Osteoblast (primary cell): Measurements from ENCODE around the gene CLMP. TPM values are rescaled to one million over a fixed set of nuclear protein-coding genes. Genes with fewer than 3 reads are reported as not detected.

Experiments used
- DNase-seq: peaks from one replicate; pipeline ENCODE4 v3.0.0; 2011; ENCODE audit warnings: low spot score, mixed read lengths; ENCODE audit not compliant: insufficient read length; ENCODE audit errors: missing footprints
- H2AFZ ChIP-seq: 2 replicates; pipeline ENCODE4 v1.6.0; 2011; ENCODE audit warnings: mild to moderate bottlenecking, low read length
- H3K27ac ChIP-seq: 2 replicates; pipeline ENCODE4 v1.5.1; 2011; ENCODE audit warnings: mild to moderate bottlenecking, low read depth, low read length, moderate library complexity
- H3K27me3 ChIP-seq: 2 replicates; pipeline ENCODE4 v1.6.0; 2012; ENCODE audit warnings: mild to moderate bottlenecking, control low read depth, inconsistent platforms, low read length, moderate library complexity; ENCODE audit not compliant: insufficient read depth
- H3K36me3 ChIP-seq: 2 replicates; pipeline ENCODE4 v1.5.1; 2011; ENCODE audit warnings: mild to moderate bottlenecking, low read length, control low read depth, moderate library complexity; ENCODE audit not compliant: insufficient read depth
- H3K4me1 ChIP-seq: 2 replicates; pipeline ENCODE4 v1.5.1; 2011; ENCODE audit warnings: mild to moderate bottlenecking, low read length, control low read depth, moderate library complexity; ENCODE audit not compliant: insufficient read depth
- H3K4me2 ChIP-seq: 2 replicates; pipeline ENCODE4 v1.6.0; 2011; ENCODE audit warnings: mild to moderate bottlenecking, low read length; ENCODE audit not compliant: insufficient read depth
- H3K4me3 ChIP-seq: fragments of 200-600 bp; sonication (generic); 3 replicates; pipeline ENCODE4 v1.5.1; 2012; ENCODE audit warnings: mild to moderate bottlenecking, low read length, inconsistent platforms; ENCODE audit not compliant: insufficient read depth
- H3K79me2 ChIP-seq: 2 replicates; pipeline ENCODE4 v1.6.0; 2012; ENCODE audit warnings: mild to moderate bottlenecking, low read length, control low read depth, inconsistent platforms; ENCODE audit not compliant: insufficient read depth
- H3K9me3 ChIP-seq: 2 replicates; pipeline ENCODE4 v1.5.1; 2011; ENCODE audit warnings: low read depth, low read length, control low read depth
- H4K20me1 ChIP-seq: 2 replicates; pipeline ENCODE4 v1.6.0; 2012; ENCODE audit warnings: mild to moderate bottlenecking, low read length, control low read depth; ENCODE audit not compliant: insufficient read depth
- total RNA-seq: library from RNA; depleted of rRNA; stranded (reverse); fragments of >200 nt; gene quantifications from 2 replicates; pipeline ENCODE4 v1.2.3, GENCODE V29; 2012
- TF ChIP-seq, protein P1 (sequence below): IDR thresholded peaks from 2 replicates; pipeline ENCODE4 v1.5.1; 2011; ENCODE audit warnings: mild to moderate bottlenecking, low read depth, low read length, moderate library complexity; ENCODE audit errors: extremely low read depth

The CLMP gene
- total RNA-seq, 1 donor = 210 TPM

GRCh38 chr11:123052901-123053721, 141.9 kb downstream of the CLMP start:
- peaks cover 32% of the 10 kb centered on the region for H3K36me3 ChIP-seq
- no peaks in the 10 kb centered on the region for H3K9me3 ChIP-seq
- H3K4me2 ChIP-seq = no peak overlapping the region
- H2AFZ ChIP-seq = no peak overlapping the region
- no peak overlapping the region for H3K27ac ChIP-seq
- TF ChIP-seq, protein P1, sequence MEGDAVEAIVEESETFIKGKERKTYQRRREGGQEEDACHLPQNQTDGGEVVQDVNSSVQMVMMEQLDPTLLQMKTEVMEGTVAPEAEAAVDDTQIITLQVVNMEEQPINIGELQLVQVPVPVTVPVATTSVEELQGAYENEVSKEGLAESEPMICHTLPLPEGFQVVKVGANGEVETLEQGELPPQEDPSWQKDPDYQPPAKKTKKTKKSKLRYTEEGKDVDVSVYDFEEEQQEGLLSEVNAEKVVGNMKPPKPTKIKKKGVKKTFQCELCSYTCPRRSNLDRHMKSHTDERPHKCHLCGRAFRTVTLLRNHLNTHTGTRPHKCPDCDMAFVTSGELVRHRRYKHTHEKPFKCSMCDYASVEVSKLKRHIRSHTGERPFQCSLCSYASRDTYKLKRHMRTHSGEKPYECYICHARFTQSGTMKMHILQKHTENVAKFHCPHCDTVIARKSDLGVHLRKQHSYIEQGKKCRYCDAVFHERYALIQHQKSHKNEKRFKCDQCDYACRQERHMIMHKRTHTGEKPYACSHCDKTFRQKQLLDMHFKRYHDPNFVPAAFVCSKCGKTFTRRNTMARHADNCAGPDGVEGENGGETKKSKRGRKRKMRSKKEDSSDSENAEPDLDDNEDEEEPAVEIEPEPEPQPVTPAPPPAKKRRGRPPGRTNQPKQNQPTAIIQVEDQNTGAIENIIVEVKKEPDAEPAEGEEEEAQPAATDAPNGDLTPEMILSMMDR = no peak
- peaks cover 35% of the 10 kb centered on the region for H4K20me1 ChIP-seq
- H3K79me2 ChIP-seq = peaks cover 5% of the 10 kb centered on the region
- H3K27me3 ChIP-seq = no peaks in the 10 kb centered on the region
- no peak overlapping the region for H3K4me3 ChIP-seq
- H3K4me1 ChIP-seq = peaks cover 6% of the 10 kb centered on the region
- no peak for DNase-seq

DNA sequence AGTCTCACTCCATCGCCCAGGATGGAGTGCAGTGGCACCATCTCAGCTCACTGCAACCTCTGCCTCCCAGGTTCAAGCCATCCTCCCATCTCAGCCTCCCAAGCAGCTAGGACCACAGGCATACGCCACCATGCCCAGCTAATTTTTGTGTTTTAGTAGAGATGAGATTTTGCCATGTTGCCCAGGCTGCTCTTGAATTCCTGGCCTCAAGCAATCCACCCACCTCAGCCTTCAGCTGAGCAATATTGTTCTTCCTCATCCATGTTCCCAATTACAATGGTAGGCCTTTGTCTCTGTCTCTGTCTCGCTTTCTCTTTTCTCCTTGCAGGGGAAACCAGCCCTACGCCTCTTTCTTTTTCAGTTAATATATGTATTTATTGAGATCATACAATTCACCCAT, 143.4 kb downstream of the CLMP start:
- DNase-seq = no peak
- Histone ChIP-seq H3K79me2 (no peaks in the 10 kb centered on the region), H3K4me1 (no peaks in the 10 kb centered on the region), H3K4me2 (no peak overlapping the region), H3K36me3 (peaks cover 18% of the 10 kb centered on the region), H3K27me3 (no peaks in the 10 kb centered on the region), H3K27ac (no peak overlapping the region), H3K4me3 (no peak overlapping the region), H2AFZ (no peak overlapping the region), H3K9me3 (no peaks in the 10 kb centered on the region), H4K20me1 (peaks cover 23% of the 10 kb centered on the region)
- TF ChIP-seq, protein P1 = no peak

DNA sequence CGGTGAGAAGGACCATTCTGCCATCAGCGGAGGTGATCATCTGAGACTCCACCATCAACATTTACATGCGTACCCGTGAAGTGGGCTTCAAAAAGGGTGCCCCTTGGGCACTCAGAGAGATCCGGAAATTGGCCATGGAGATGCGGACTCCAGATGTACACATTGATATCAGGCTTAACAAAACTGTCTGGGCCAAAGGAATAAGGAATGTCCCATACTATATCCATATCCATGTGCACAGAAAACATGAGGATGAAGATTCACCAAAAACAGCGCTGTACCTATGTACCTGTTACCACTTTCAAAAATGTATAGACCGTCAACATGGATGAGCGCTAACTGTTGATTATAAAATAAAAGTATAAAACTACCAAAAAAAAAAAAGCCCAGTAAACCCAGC, 143.9 kb downstream of the CLMP start:
- no peak for DNase-seq
- no peak overlapping the region for H3K4me2 ChIP-seq
- H3K36me3 ChIP-seq = peaks cover 13% of the 10 kb centered on the region
- TF ChIP-seq, protein P1 = no peak
- no peaks in the 10 kb centered on the region for H3K27me3 ChIP-seq
- no peaks in the 10 kb centered on the region for H3K79me2 ChIP-seq
- no peaks in the 10 kb centered on the region for H3K9me3 ChIP-seq
- no peak overlapping the region for H3K4me3 ChIP-seq
- no peaks in the 10 kb centered on the region for H3K4me1 ChIP-seq
- H2AFZ ChIP-seq = no peak overlapping the region
- H3K27ac ChIP-seq = no peak overlapping the region
- H4K20me1 ChIP-seq = peaks cover 18% of the 10 kb centered on the region

GRCh38 chr11:123047947-123048293, 147.1 kb downstream of the CLMP start:
- no peak overlapping the region for H3K27ac ChIP-seq
- H3K36me3 ChIP-seq = no peaks in the 10 kb centered on the region
- H3K9me3 ChIP-seq = no peaks in the 10 kb centered on the region
- no peak overlapping the region for H3K4me2 ChIP-seq
- no peak overlapping the region for H2AFZ ChIP-seq
- no peaks in the 10 kb centered on the region for H3K27me3 ChIP-seq
- no peak for DNase-seq
- H4K20me1 ChIP-seq = no peaks in the 10 kb centered on the region
- no peaks in the 10 kb centered on the region for H3K4me1 ChIP-seq
- H3K79me2 ChIP-seq = no peaks in the 10 kb centered on the region
- TF ChIP-seq, protein P1 = no peak
- no peak overlapping the region for H3K4me3 ChIP-seq
